Thyroid gland (tissue), 4 donors: Measurements from ENCODE around the gene KIF18A.

Experiments used
- POLR2A ChIP-seq, 2 donors: fragments of 450-650 bp; IDR thresholded peaks; one replicate each; pipeline ENCODE4 v1.6.1; 2017; ENCODE audit warnings: antibody characterized with exemption in 2 of 2, mild to moderate bottlenecking in 2 of 2, moderate library complexity in 1 of 2
- TF ChIP-seq, protein P1 (sequence below), 6 experiments: fragments of 200-600 bp in 3 of 6; fragments of 450-650 bp in 3 of 6; sonication (generic) in 3 of 6; IDR thresholded peaks; one replicate each; pipeline ENCODE4 v1.5.1; 2016 to 2019; ENCODE audit warnings: antibody characterized with exemption in 6 of 6, mild to moderate bottlenecking in 2 of 6, inconsistent platforms in 1 of 6, moderate library complexity in 1 of 6

DNA sequence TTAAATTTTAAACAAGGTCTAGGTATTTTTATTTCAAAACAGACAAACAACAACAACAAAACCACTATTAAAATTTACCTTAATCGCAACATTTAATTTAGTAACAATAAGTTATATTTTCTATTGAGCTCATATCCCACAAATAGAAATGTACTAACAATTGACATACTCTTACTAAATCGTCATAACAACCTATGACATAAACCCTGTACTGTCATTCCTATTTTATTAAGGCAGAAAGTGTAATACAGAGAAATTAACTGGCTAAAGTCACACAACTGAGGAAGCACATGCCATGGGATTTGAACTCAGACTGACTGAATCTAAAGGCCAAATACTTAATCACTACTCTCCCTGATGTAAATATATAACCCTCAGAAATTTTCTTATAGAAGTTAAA lies 3.0 kb downstream of the KIF18A start:
- TF ChIP-seq POLR2A (IDR thresholded peaks at IDR 0.05) = no peak
- TF ChIP-seq, protein P1, sequence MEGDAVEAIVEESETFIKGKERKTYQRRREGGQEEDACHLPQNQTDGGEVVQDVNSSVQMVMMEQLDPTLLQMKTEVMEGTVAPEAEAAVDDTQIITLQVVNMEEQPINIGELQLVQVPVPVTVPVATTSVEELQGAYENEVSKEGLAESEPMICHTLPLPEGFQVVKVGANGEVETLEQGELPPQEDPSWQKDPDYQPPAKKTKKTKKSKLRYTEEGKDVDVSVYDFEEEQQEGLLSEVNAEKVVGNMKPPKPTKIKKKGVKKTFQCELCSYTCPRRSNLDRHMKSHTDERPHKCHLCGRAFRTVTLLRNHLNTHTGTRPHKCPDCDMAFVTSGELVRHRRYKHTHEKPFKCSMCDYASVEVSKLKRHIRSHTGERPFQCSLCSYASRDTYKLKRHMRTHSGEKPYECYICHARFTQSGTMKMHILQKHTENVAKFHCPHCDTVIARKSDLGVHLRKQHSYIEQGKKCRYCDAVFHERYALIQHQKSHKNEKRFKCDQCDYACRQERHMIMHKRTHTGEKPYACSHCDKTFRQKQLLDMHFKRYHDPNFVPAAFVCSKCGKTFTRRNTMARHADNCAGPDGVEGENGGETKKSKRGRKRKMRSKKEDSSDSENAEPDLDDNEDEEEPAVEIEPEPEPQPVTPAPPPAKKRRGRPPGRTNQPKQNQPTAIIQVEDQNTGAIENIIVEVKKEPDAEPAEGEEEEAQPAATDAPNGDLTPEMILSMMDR (IDR thresholded peaks at IDR 0.05) = no peak
